ENCODE data around the gene MT1M. TPM values are rescaled to one million over a fixed set of nuclear protein-coding genes. Genes with fewer than 3 reads are reported as not detected.

MT1M gene
- total and polyA plus RNA-seq, 2 donors from 2014 or later = 15.3 to 27.9 TPM

GRCh38 chr16:56653218-56653617 lies 20.8 kb downstream of the MT1M start:
- Histone ChIP-seq H3K9me3 (ENCODE audit: control insufficient read depth in 2 of 3, insufficient read depth in 1 of 3, low read length in 3 of 3) (no peaks in the 10 kb centered on the region), H3K4me3 (ENCODE audit: low read length in 3 of 3) (no peak overlapping the region), H3K36me3 (ENCODE audit: control insufficient read depth in 2 of 3, insufficient read depth in 3 of 3, low read length in 3 of 3) (no peaks in the 10 kb centered on the region), H3K27me3 (ENCODE audit: control insufficient read depth, insufficient read depth, low read length) (peaks cover 2% of the 10 kb centered on the region), H3K4me1 (ENCODE audit: control insufficient read depth in 2 of 3, insufficient read depth in 2 of 3, low read depth in 1 of 3, low read length in 3 of 3) (peaks cover 0 to 3% (median under 1%) of the 10 kb centered on the region in 3 donors), H3K9ac (ENCODE audit: low read length in 3 of 3) (no peak overlapping the region), H3K27ac (ENCODE audit: low read depth in 2 of 2, low read length in 2 of 2) (no peak overlapping the region)
- DNase-seq (no peak), FAIRE-seq (no peak)
- intact Hi-C loops (cut with DNase I) = no loop called here
- TF ChIP-seq CTCF (IDR thresholded peaks at IDR 0.05; ENCODE audit: borderline replicate concordance, extremely low read depth, insufficient read depth) = no peak

GRCh38 chr16:56657555-56658326 lies 25.3 kb downstream of the MT1M start, which contains the start of gene MT1F:
MT1F (plus strand) TSS chr16:56657959; CDS start chr16:56658059, 100 bp downstream.
- intact Hi-C loops (cut with DNase I) = no loop called here
- H3K27me3 ChIP-seq (ENCODE audit: control insufficient read depth, insufficient read depth, low read length) = peaks cover 18% of the 10 kb centered on the region
- H3K36me3 ChIP-seq (ENCODE audit: control insufficient read depth in 2 of 3, insufficient read depth in 3 of 3, low read length in 3 of 3) = no peaks in the 10 kb centered on the region
- no peak for TF ChIP-seq CTCF (IDR thresholded peaks at IDR 0.05; ENCODE audit: borderline replicate concordance, extremely low read depth, insufficient read depth)
- H3K4me3 ChIP-seq (ENCODE audit: low read length in 3 of 3) = peak within 1 kb of the TSS; percentile 46 to 97 (median 87)
- H3K9me3 ChIP-seq (ENCODE audit: control insufficient read depth in 2 of 3, insufficient read depth in 1 of 3, low read length in 3 of 3) = no peaks in the 10 kb centered on the region
- H3K4me1 ChIP-seq (ENCODE audit: control insufficient read depth in 2 of 3, insufficient read depth in 2 of 3, low read depth in 1 of 3, low read length in 3 of 3) = peaks cover 0 to 7% (median 5%) of the 10 kb centered on the region in 3 donors
- H3K9ac ChIP-seq (ENCODE audit: low read length in 3 of 3) = peak within 1 kb of the TSS; percentile 6 to 66 (median 64)
- peak within 1 kb of the TSS; percentile 40 to 47 for H3K27ac ChIP-seq (ENCODE audit: low read depth in 2 of 2, low read length in 2 of 2)
- FAIRE-seq = no peak
- peak; percentile 84 to 97 (median 87) for DNase-seq

- no peak for TF ChIP-seq CTCF (IDR thresholded peaks at IDR 0.05; ENCODE audit: borderline replicate concordance, extremely low read depth, insufficient read depth)
- intact Hi-C loops (cut with DNase I) = no loop called here
- DNase-seq (peak in 2 of 5 donors; percentile 52 to 89), FAIRE-seq (no peak)
- no peaks in the 10 kb centered on the region for H3K36me3 ChIP-seq (ENCODE audit: control insufficient read depth in 2 of 3, insufficient read depth in 3 of 3, low read length in 3 of 3)
- no peaks in the 10 kb centered on the region for H3K9me3 ChIP-seq (ENCODE audit: control insufficient read depth in 2 of 3, insufficient read depth in 1 of 3, low read length in 3 of 3)
- peak overlapping the region; percentile 33 to 97 (median 87) for H3K4me3 ChIP-seq (ENCODE audit: low read length in 3 of 3)
- peak overlapping the region; percentile 6 to 66 (median 64) for H3K9ac ChIP-seq (ENCODE audit: low read length in 3 of 3)
- peaks cover 20% of the 10 kb centered on the region for H3K27me3 ChIP-seq (ENCODE audit: control insufficient read depth, insufficient read depth, low read length)
- H3K4me1 ChIP-seq (ENCODE audit: control insufficient read depth in 2 of 3, insufficient read depth in 2 of 3, low read depth in 1 of 3, low read length in 3 of 3) = peaks cover 0 to 9% (median 5%) of the 10 kb centered on the region in 3 donors
- peak overlapping the region; percentile 40 to 47 for H3K27ac ChIP-seq (ENCODE audit: low read depth in 2 of 2, low read length in 2 of 2)
Observed at GRCh38 chr16:56658327-56658875, 25.9 kb downstream of the MT1M start.

Measured in kidney (tissue), 14 donors.